OCI-LY1 (cell line): ENCODE results near the gene FYCO1.

Source experiments
- EZH2 ChIP-seq: fragments of 200-600 bp; sonication (generic), shearing (Covaris generic); IDR thresholded peaks from 2 replicates; pipeline ENCODE4 v1.8.0; 2017; ENCODE audit warnings: borderline replicate concordance, mixed run types, mild to moderate bottlenecking, antibody characterized with exemption, low read length, moderate library complexity, mixed read lengths
- TF ChIP-seq, protein P1 (sequence below): fragments of 200-600 bp; sonication (generic), shearing (Covaris generic); IDR thresholded peaks from 2 replicates; pipeline ENCODE4 v1.5.1; 2017; ENCODE audit warnings: mild to moderate bottlenecking, antibody characterized with exemption, low read length, moderate library complexity, mixed read lengths

DNA sequence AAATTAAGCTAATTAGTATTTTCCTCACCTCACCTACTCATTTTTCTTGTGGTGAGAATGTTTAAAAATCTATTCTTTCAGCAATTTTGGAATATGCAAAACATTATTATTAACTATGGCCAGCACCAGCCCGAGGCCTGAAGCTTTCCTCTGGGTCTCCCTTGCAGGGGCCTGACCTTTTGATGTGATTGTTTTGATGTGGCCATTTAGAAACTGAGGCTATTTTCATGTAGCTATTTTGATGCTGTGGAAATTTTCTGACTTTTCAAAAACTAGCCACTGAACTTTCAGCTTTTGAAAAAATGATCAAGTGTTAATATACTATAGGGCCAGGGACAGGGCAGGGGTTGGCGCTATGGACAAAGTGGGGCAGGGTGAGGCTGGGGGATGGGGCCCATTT is 117.5 kb downstream of the FYCO1 start:
- TF ChIP-seq EZH2, result no peak
- TF ChIP-seq, protein P1, sequence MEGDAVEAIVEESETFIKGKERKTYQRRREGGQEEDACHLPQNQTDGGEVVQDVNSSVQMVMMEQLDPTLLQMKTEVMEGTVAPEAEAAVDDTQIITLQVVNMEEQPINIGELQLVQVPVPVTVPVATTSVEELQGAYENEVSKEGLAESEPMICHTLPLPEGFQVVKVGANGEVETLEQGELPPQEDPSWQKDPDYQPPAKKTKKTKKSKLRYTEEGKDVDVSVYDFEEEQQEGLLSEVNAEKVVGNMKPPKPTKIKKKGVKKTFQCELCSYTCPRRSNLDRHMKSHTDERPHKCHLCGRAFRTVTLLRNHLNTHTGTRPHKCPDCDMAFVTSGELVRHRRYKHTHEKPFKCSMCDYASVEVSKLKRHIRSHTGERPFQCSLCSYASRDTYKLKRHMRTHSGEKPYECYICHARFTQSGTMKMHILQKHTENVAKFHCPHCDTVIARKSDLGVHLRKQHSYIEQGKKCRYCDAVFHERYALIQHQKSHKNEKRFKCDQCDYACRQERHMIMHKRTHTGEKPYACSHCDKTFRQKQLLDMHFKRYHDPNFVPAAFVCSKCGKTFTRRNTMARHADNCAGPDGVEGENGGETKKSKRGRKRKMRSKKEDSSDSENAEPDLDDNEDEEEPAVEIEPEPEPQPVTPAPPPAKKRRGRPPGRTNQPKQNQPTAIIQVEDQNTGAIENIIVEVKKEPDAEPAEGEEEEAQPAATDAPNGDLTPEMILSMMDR, result no peak
